ENCODE results near the gene RNF186.
A peak's percentile ranks its signal among the peaks of the same experiment; 100 is the strongest.

The RNF186 gene

GRCh38 chr1:19811206-19811851, 3.8 kb downstream of the RNF186 start:
- Histone ChIP-seq H3K9ac (ENCODE audit: low read length) (no peak overlapping the region), H3K4me1 (ENCODE audit: control insufficient read depth, insufficient read depth, low read length) (peaks cover 16% of the 10 kb centered on the region), H3K27me3 (ENCODE audit: control insufficient read depth, insufficient read depth, low read length) (no peaks in the 10 kb centered on the region), H3K9me3 (ENCODE audit: control insufficient read depth, insufficient read depth, low read depth, low read length) (peaks cover 5% of the 10 kb centered on the region), H3K27ac (ENCODE audit: low read depth, low read length) (no peak overlapping the region), H3K36me3 (ENCODE audit: control insufficient read depth, insufficient read depth, low read length) (no peaks in the 10 kb centered on the region), H3K4me3 (ENCODE audit: low read depth, low read length) (no peak overlapping the region)

GRCh38 chr1:19809044-19809750, 5.9 kb downstream of the RNF186 start:
- Histone ChIP-seq H3K9ac (ENCODE audit: low read length) (no peak overlapping the region), H3K36me3 (ENCODE audit: control insufficient read depth, insufficient read depth, low read length) (no peaks in the 10 kb centered on the region), H3K4me1 (ENCODE audit: control insufficient read depth, insufficient read depth, low read length) (no peaks in the 10 kb centered on the region), H3K9me3 (ENCODE audit: control insufficient read depth, insufficient read depth, low read depth, low read length) (peaks cover 5% of the 10 kb centered on the region), H3K27ac (ENCODE audit: low read depth, low read length) (no peak overlapping the region), H3K27me3 (ENCODE audit: control insufficient read depth, insufficient read depth, low read length) (no peaks in the 10 kb centered on the region), H3K4me3 (ENCODE audit: low read depth, low read length) (no peak overlapping the region)

GRCh38 chr1:19808351-19808750, 6.7 kb downstream of the RNF186 start:
- H3K27me3 ChIP-seq (ENCODE audit: control insufficient read depth, insufficient read depth, low read length) = no peaks in the 10 kb centered on the region; the same call in 1 of the 2 replicates

GRCh38 chr1:19804831-19805251, 10.2 kb downstream of the RNF186 start:
- peaks cover 24% of the 10 kb centered on the region for H3K27me3 ChIP-seq (ENCODE audit: control insufficient read depth, insufficient read depth, low read length)
- H3K4me1 ChIP-seq (ENCODE audit: control insufficient read depth, insufficient read depth, low read length) = peaks cover 8% of the 10 kb centered on the region

More at GRCh38 chr1:19808351-19808750, 6.7 kb downstream of the RNF186 start:
- no peaks in the 10 kb centered on the region for H3K36me3 ChIP-seq (ENCODE audit: control insufficient read depth, insufficient read depth, low read length)
- H3K9ac ChIP-seq (ENCODE audit: low read length) = no peak overlapping the region
- no peak overlapping the region for H3K27ac ChIP-seq (ENCODE audit: low read depth, low read length)
- H3K4me1 ChIP-seq (ENCODE audit: control insufficient read depth, insufficient read depth, low read length) = no peaks in the 10 kb centered on the region
- H3K4me3 ChIP-seq (ENCODE audit: low read depth, low read length) = no peak overlapping the region
- peaks cover 5% of the 10 kb centered on the region for H3K9me3 ChIP-seq (ENCODE audit: control insufficient read depth, insufficient read depth, low read depth, low read length)

GRCh38 chr1:19802269-19802668, 12.8 kb downstream of the RNF186 start:
- Histone ChIP-seq H3K36me3 (ENCODE audit: control insufficient read depth, insufficient read depth, low read length) (no peaks in the 10 kb centered on the region), H3K27ac (ENCODE audit: low read depth, low read length) (no peak overlapping the region), H3K9me3 (ENCODE audit: control insufficient read depth, insufficient read depth, low read depth, low read length) (no peaks in the 10 kb centered on the region), H3K27me3 (ENCODE audit: control insufficient read depth, insufficient read depth, low read length) (peaks cover 42% of the 10 kb centered on the region), H3K4me3 (ENCODE audit: low read depth, low read length) (no peak overlapping the region), H3K4me1 (ENCODE audit: control insufficient read depth, insufficient read depth, low read length) (peaks cover 19% of the 10 kb centered on the region), H3K9ac (ENCODE audit: low read length) (no peak overlapping the region)

More at GRCh38 chr1:19804831-19805251, 10.2 kb downstream of the RNF186 start:
- no peak overlapping the region for H3K4me3 ChIP-seq (ENCODE audit: low read depth, low read length)
- no peak overlapping the region for H3K27ac ChIP-seq (ENCODE audit: low read depth, low read length)
- no peaks in the 10 kb centered on the region for H3K36me3 ChIP-seq (ENCODE audit: control insufficient read depth, insufficient read depth, low read length)
- H3K9me3 ChIP-seq (ENCODE audit: control insufficient read depth, insufficient read depth, low read depth, low read length) = peaks cover 5% of the 10 kb centered on the region
- H3K9ac ChIP-seq (ENCODE audit: low read length) = no peak overlapping the region

GRCh38 chr1:19800076-19800804, 14.8 kb downstream of the RNF186 start:
- H3K36me3 ChIP-seq (ENCODE audit: control insufficient read depth, insufficient read depth, low read length) = no peaks in the 10 kb centered on the region
- no peaks in the 10 kb centered on the region for H3K9me3 ChIP-seq (ENCODE audit: control insufficient read depth, insufficient read depth, low read depth, low read length)
- H3K4me3 ChIP-seq (ENCODE audit: low read depth, low read length) = peak overlapping the region; percentile 71
- peaks cover 19% of the 10 kb centered on the region for H3K4me1 ChIP-seq (ENCODE audit: control insufficient read depth, insufficient read depth, low read length)
- H3K27me3 ChIP-seq (ENCODE audit: control insufficient read depth, insufficient read depth, low read length) = peaks cover 42% of the 10 kb centered on the region
- no peak overlapping the region for H3K27ac ChIP-seq (ENCODE audit: low read depth, low read length)
- peak overlapping the region; percentile 59 for H3K9ac ChIP-seq (ENCODE audit: low read length)

- Histone ChIP-seq H3K27ac (ENCODE audit: low read depth, low read length) (no peak within 1 kb of the TSS), H3K36me3 (ENCODE audit: control insufficient read depth, insufficient read depth, low read length) (no peaks in the 10 kb centered on the region), H3K4me3 (ENCODE audit: low read depth, low read length) (peak within 1 kb of the TSS; percentile 71), H3K9ac (ENCODE audit: low read length) (peak within 1 kb of the TSS; percentile 59), H3K9me3 (ENCODE audit: control insufficient read depth, insufficient read depth, low read depth, low read length) (no peaks in the 10 kb centered on the region), H3K4me1 (ENCODE audit: control insufficient read depth, insufficient read depth, low read length) (peaks cover 19% of the 10 kb centered on the region), H3K27me3 (ENCODE audit: control insufficient read depth, insufficient read depth, low read length) (peaks cover 42% of the 10 kb centered on the region)
These were observed 15.6 kb downstream of the RNF186 start, which contains the start of gene TMCO4 for GRCh38 chr1:19799230-19800075. TSS of gene TMCO4 (minus strand) at chr1:19799916. CDS start at chr1:19780758, 19,158 bp downstream.

GRCh38 chr1:19798486-19799229, 16.4 kb downstream of the RNF186 start:
- no peak overlapping the region for H3K27ac ChIP-seq (ENCODE audit: low read depth, low read length)
- H3K9me3 ChIP-seq (ENCODE audit: control insufficient read depth, insufficient read depth, low read depth, low read length) = no peaks in the 10 kb centered on the region
- peaks cover 19% of the 10 kb centered on the region for H3K4me1 ChIP-seq (ENCODE audit: control insufficient read depth, insufficient read depth, low read length)
- H3K27me3 ChIP-seq (ENCODE audit: control insufficient read depth, insufficient read depth, low read length) = peaks cover 42% of the 10 kb centered on the region
- H3K4me3 ChIP-seq (ENCODE audit: low read depth, low read length) = no peak overlapping the region
- no peak overlapping the region for H3K9ac ChIP-seq (ENCODE audit: low read length)
- no peaks in the 10 kb centered on the region for H3K36me3 ChIP-seq (ENCODE audit: control insufficient read depth, insufficient read depth, low read length)

- H3K27me3 ChIP-seq (ENCODE audit: control insufficient read depth, insufficient read depth, low read length) = peaks cover 42% of the 10 kb centered on the region
- H3K9me3 ChIP-seq (ENCODE audit: control insufficient read depth, insufficient read depth, low read depth, low read length) = no peaks in the 10 kb centered on the region
- no peak overlapping the region for H3K4me3 ChIP-seq (ENCODE audit: low read depth, low read length)
- no peak overlapping the region for H3K27ac ChIP-seq (ENCODE audit: low read depth, low read length)
- no peak overlapping the region for H3K9ac ChIP-seq (ENCODE audit: low read length)
- peaks cover 19% of the 10 kb centered on the region for H3K4me1 ChIP-seq (ENCODE audit: control insufficient read depth, insufficient read depth, low read length)
- H3K36me3 ChIP-seq (ENCODE audit: control insufficient read depth, insufficient read depth, low read length) = no peaks in the 10 kb centered on the region
These were observed 17.3 kb downstream of the RNF186 start for GRCh38 chr1:19797827-19798226.

GRCh38 chr1:19794583-19794982, 20.5 kb downstream of the RNF186 start:
- Histone ChIP-seq H3K4me1 (ENCODE audit: control insufficient read depth, insufficient read depth, low read length) (peaks cover 11% of the 10 kb centered on the region; the same call in 1 of the 2 replicates), H3K9me3 (ENCODE audit: control insufficient read depth, insufficient read depth, low read depth, low read length) (no peaks in the 10 kb centered on the region), H3K9ac (ENCODE audit: low read length) (no peak overlapping the region), H3K36me3 (ENCODE audit: control insufficient read depth, insufficient read depth, low read length) (no peaks in the 10 kb centered on the region), H3K27me3 (ENCODE audit: control insufficient read depth, insufficient read depth, low read length) (peaks cover 18% of the 10 kb centered on the region), H3K27ac (ENCODE audit: low read depth, low read length) (no peak overlapping the region), H3K4me3 (ENCODE audit: low read depth, low read length) (no peak overlapping the region)

All from HUES6 (cell line).